Measurements from ENCODE around the gene LGR4. TPM values are rescaled to one million over a fixed set of nuclear protein-coding genes. Genes with fewer than 3 reads are reported as not detected.

The LGR4 gene
- total and polyA plus RNA-seq, 2 of the 4 experiments (the other 2 are of a cell fraction), result 2.9 to 6.8 TPM

DNA sequence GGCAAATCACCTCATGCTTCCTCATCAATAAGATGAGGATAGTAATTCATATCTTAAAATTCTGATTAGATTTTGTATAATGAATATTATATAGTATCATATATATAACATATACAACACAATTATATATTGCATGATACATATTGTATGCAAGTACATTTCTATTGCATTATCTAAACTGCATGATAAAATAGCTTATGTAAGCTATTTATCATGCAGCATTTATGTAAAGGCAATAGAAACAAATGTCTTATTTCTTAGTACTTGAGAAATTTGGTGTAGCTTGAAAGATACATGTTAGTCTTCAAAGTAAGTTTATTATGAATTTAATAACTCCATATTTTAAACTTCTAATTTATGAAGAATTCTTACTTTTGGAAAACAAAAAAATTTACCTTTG lies 28.5 kb upstream of the LGR4 start:
- no peak overlapping the region for H2BK20ac ChIP-seq (ENCODE audit: low read depth, low read length)
- H2AFZ ChIP-seq (replicated peaks; ENCODE audit: low read length, poor library complexity), result no peak overlapping the region
- no peak overlapping the region for H2AK5ac ChIP-seq (ENCODE audit: low read depth, low read length)
- intact Hi-C loops (cut with micrococcal nuclease), result loop anchor here (10.0 kb wide), 1 partner anchor 1834 kb away; no protein-coding TSS in a partner anchor
- no TSS peak for BruUV-seq (replicated peaks)
- H4K20me1 ChIP-seq (ENCODE audit: insufficient read depth, low read length), result peaks cover 18% of the 10 kb centered on the region; the same call in 1 of the 2 replicates
- H3K27me3 ChIP-seq (ENCODE audit: control insufficient read depth, insufficient read depth, low read length), result no peaks in the 10 kb centered on the region
- no peak overlapping the region for H2AK9ac ChIP-seq (replicated peaks; ENCODE audit: low read depth, low read length, poor library complexity)
- H3K9ac ChIP-seq (ENCODE audit: low read depth, low read length), result no peak overlapping the region
- H3K79me1 ChIP-seq (ENCODE audit: low read depth in 1 of 2, low read length in 2 of 2), result peaks cover 10 to 23% of the 10 kb centered on the region in 2 experiments
- DNase-seq (no peak), ATAC-seq (ENCODE audit: low read depth) (no peak)
- no peaks in the 10 kb centered on the region for H3K9me3 ChIP-seq (ENCODE audit: control insufficient read depth, insufficient read depth, low read length)
- no peak overlapping the region for H2BK15ac ChIP-seq (ENCODE audit: low read depth, low read length)
- H4K8ac ChIP-seq (ENCODE audit: low read depth in 2 of 2, low read length in 2 of 2), result no peak overlapping the region
- H4K5ac ChIP-seq (ENCODE audit: low read depth, low read length), result no peak overlapping the region
- peaks cover 2% of the 10 kb centered on the region; the same call in 1 of the 2 replicates for H3K4me1 ChIP-seq (ENCODE audit: control insufficient read depth, insufficient read depth, low read length)
- POLR2A ChIA-PET (ENCODE audit: unreplicated experiment), result no interaction called here
- CTCF ChIA-PET, result no interaction called here
- no peak overlapping the region for H2BK120ac ChIP-seq (ENCODE audit: low read depth, low read length)
- no peak overlapping the region for H3K4me3 ChIP-seq (ENCODE audit: insufficient read depth, low read depth, low read length)
- H3K4ac ChIP-seq (ENCODE audit: low read depth, low read length), result no peak overlapping the region
- no peak overlapping the region for H3K14ac ChIP-seq (replicated peaks; ENCODE audit: low read depth, low read length)
- no peak overlapping the region for H3K4me2 ChIP-seq (ENCODE audit: low read depth, low read length)
- H4K91ac ChIP-seq (ENCODE audit: insufficient read depth, low read depth, low read length), result no peak overlapping the region
- H3K27ac ChIP-seq (ENCODE audit: insufficient read depth, low read length), result no peak overlapping the region
- H3K9me1 ChIP-seq (ENCODE audit: insufficient read depth, low read length), result no peaks in the 10 kb centered on the region
- H3K36me3 ChIP-seq (ENCODE audit: control insufficient read depth, insufficient read depth, low read length), result peaks cover 12% of the 10 kb centered on the region
- TF ChIP-seq MAFK (IDR thresholded peaks at IDR 0.05; ENCODE audit: low read depth, low read length) (peak; percentile 85), POLR2A (IDR thresholded peaks at IDR 0.05; ENCODE audit: low read depth, low read length) (no peak)
- H3K18ac ChIP-seq (ENCODE audit: low read depth, low read length), result no peak overlapping the region
- no peak overlapping the region for H3K23ac ChIP-seq (ENCODE audit: low read depth, low read length)
- no peak overlapping the region for H3K56ac ChIP-seq (ENCODE audit: extremely low read depth, insufficient read depth, low read length)
- no peak overlapping the region for H2BK5ac ChIP-seq (ENCODE audit: low read depth, low read length, poor library complexity, severe bottlenecking)
- in situ Hi-C loops (cut with MboI; ENCODE audit: low sequenced_read_pairs), result loop anchor here (25.0 kb wide), 1 partner anchor 1836 kb away; no protein-coding TSS in a partner anchor
- dilution Hi-C loops (cut with HindIII; ENCODE audit: low sequenced_read_pairs, unreplicated experiment), result no loop called here

Data from IMR-90 (cell line).